Hepatocyte (in vitro differentiated cells): ENCODE data around the gene CAMKK2. TPM values are rescaled to one million over a fixed set of nuclear protein-coding genes. Genes with fewer than 3 reads are reported as not detected.

ENCODE experiments used
- DNase-seq: peaks from one replicate; pipeline ENCODE4 v3.0.0-alpha.2; 2016; ENCODE audit warnings: low spot score
- H2AFZ ChIP-seq: fragments of 200-600 bp; sonication (generic); 2 replicates; pipeline ENCODE4 v1.6.0; 2016; ENCODE audit warnings: antibody characterized with exemption, mild to moderate bottlenecking
- H3K27ac ChIP-seq: fragments of 200-600 bp; sonication (generic); 2 replicates; pipeline ENCODE4 v1.5.1; 2016; ENCODE audit warnings: mild to moderate bottlenecking
- H3K27me3 ChIP-seq: fragments of 200-600 bp; sonication (generic); 2 replicates; pipeline ENCODE4 v1.6.1; 2016
- H3K36me3 ChIP-seq: fragments of 200-600 bp; sonication (generic); replicated peaks from 2 replicates; pipeline ENCODE4 v1.5.1; 2016; ENCODE audit warnings: low read depth; ENCODE audit not compliant: insufficient read depth
- H3K4me1 ChIP-seq: fragments of 200-600 bp; sonication (generic); 2 replicates; pipeline ENCODE4 v1.5.1; 2016; ENCODE audit warnings: mild to moderate bottlenecking, moderate library complexity; ENCODE audit not compliant: insufficient read depth
- H3K4me2 ChIP-seq: fragments of 200-600 bp; sonication (generic); 2 replicates; pipeline ENCODE4 v1.6.0; 2016
- H3K4me3 ChIP-seq: fragments of 200-600 bp; sonication (generic); 2 replicates; pipeline ENCODE4 v1.5.1; 2016; ENCODE audit warnings: mild to moderate bottlenecking
- H3K79me2 ChIP-seq: fragments of 200-600 bp; sonication (generic); 2 replicates; pipeline ENCODE4 v1.6.0; 2017; ENCODE audit warnings: mild to moderate bottlenecking
- H3K9me2 ChIP-seq: fragments of 200-600 bp; sonication (generic); replicated peaks from 2 replicates; pipeline ENCODE4 v1.6.0; 2017; ENCODE audit warnings: mild to moderate bottlenecking; ENCODE audit not compliant: insufficient read depth
- H3K9me3 ChIP-seq: fragments of 200-600 bp; sonication (generic); 2 replicates; pipeline ENCODE4 v1.5.1; 2016; ENCODE audit warnings: low read depth, mild to moderate bottlenecking
- H4K20me1 ChIP-seq: fragments of 200-600 bp; sonication (generic); 2 replicates; pipeline ENCODE4 v1.6.0; 2016; ENCODE audit warnings: mild to moderate bottlenecking; ENCODE audit not compliant: insufficient read depth, poor library complexity, severe bottlenecking
- CTCF ChIP-seq: fragments of 200-600 bp; sonication (generic); IDR thresholded peaks from 2 replicates; pipeline ENCODE4 v1.5.1; 2016; ENCODE audit warnings: antibody characterized with exemption, mild to moderate bottlenecking; ENCODE audit not compliant: poor library complexity
- EZH2 ChIP-seq: fragments of 200-600 bp; sonication (generic); IDR thresholded peaks from 2 replicates; pipeline ENCODE4 v1.6.1; 2016; ENCODE audit warnings: antibody characterized with exemption, mild to moderate bottlenecking, borderline replicate concordance
- EZH2phosphoT487 ChIP-seq: fragments of 200-600 bp; sonication (generic); IDR thresholded peaks from one replicate; pipeline ENCODE4 v1.6.1; 2018; ENCODE audit warnings: antibody characterized with exemption, mild to moderate bottlenecking, low read depth, moderate library complexity; ENCODE audit not compliant: unreplicated experiment, severe bottlenecking
- WGBS: methylation state at CpG from one replicate; pipeline ENCODE4 v1.1.6; 2016; ENCODE audit warnings: low lambda C conversion rate; ENCODE audit errors: missing lambda C conversion rate; 5-methylcytosine and 5-hydroxymethylcytosine counted together
- polyA plus RNA-seq: library from polyadenylated mRNA; unstranded; fragments of >200 nt; fragmentation: Nextera tagmentation; extraction: Ambion mirVana; gene quantifications from 2 replicates; pipeline ENCODE4 v1.2.1, GENCODE V29; 2016
- total RNA-seq: library from RNA; depleted of rRNA; stranded (reverse); fragments of >200 nt; gene quantifications from 2 replicates; pipeline ENCODE4 v1.2.3, GENCODE V29; 2014

Gene CAMKK2
- total and polyA plus RNA-seq, 2 experiments from 2014 or later = 21.5 to 21.9 TPM

- H3K36me3 ChIP-seq = no peaks in the 10 kb centered on the region
- WGBS = 86% methylated on average over 1 of the region's 1 CpG
Measured at GRCh38 chr12:121267822-121268221, 28.7 kb downstream of the CAMKK2 start.

GRCh38 chr12:121264951-121265515, 31.5 kb downstream of the CAMKK2 start:
- Histone ChIP-seq H4K20me1 (no peaks in the 10 kb centered on the region), H3K4me3 (no peak overlapping the region), H2AFZ (no peak overlapping the region), H3K36me3 (no peaks in the 10 kb centered on the region), H3K4me2 (no peak overlapping the region), H3K79me2 (no peaks in the 10 kb centered on the region), H3K4me1 (no peaks in the 10 kb centered on the region), H3K9me3 (no peaks in the 10 kb centered on the region), H3K27ac (no peak overlapping the region), H3K27me3 (no peaks in the 10 kb centered on the region), H3K9me2 (no peaks in the 10 kb centered on the region)
- no peak for TF ChIP-seq EZH2phosphoT487
- TF ChIP-seq EZH2 = no peak
- TF ChIP-seq CTCF = no peak
- DNase-seq = no peak
- 92% methylated on average over 10 of the region's 10 CpGs for WGBS

More at GRCh38 chr12:121267822-121268221, 28.7 kb downstream of the CAMKK2 start:
- no peak for TF ChIP-seq EZH2phosphoT487
- no peaks in the 10 kb centered on the region for H3K4me1 ChIP-seq
- H4K20me1 ChIP-seq = no peaks in the 10 kb centered on the region
- H3K27me3 ChIP-seq = no peaks in the 10 kb centered on the region
- H3K9me3 ChIP-seq = no peaks in the 10 kb centered on the region
- no peaks in the 10 kb centered on the region for H3K9me2 ChIP-seq
- no peaks in the 10 kb centered on the region for H3K79me2 ChIP-seq
- H3K27ac ChIP-seq = no peak overlapping the region
- no peak for DNase-seq
- H2AFZ ChIP-seq = no peak overlapping the region
- no peak overlapping the region for H3K4me3 ChIP-seq
- H3K4me2 ChIP-seq = no peak overlapping the region

- Histone ChIP-seq H3K4me2 (no peak overlapping the region), H3K27ac (no peak overlapping the region), H2AFZ (no peak overlapping the region), H3K9me2 (no peaks in the 10 kb centered on the region), H3K36me3 (no peaks in the 10 kb centered on the region), H4K20me1 (no peaks in the 10 kb centered on the region), H3K4me3 (no peak overlapping the region), H3K27me3 (no peaks in the 10 kb centered on the region), H3K9me3 (no peaks in the 10 kb centered on the region), H3K79me2 (no peaks in the 10 kb centered on the region), H3K4me1 (no peaks in the 10 kb centered on the region)
- DNase-seq = no peak
- 91% methylated on average over 8 of the region's 8 CpGs for WGBS
- no peak for TF ChIP-seq EZH2phosphoT487
- no peak for TF ChIP-seq EZH2
- TF ChIP-seq CTCF = no peak
Measured at GRCh38 chr12:121264135-121264534, 32.4 kb downstream of the CAMKK2 start.

GRCh38 chr12:121263206-121263935, 33.1 kb downstream of the CAMKK2 start:
- no peaks in the 10 kb centered on the region for H3K9me3 ChIP-seq
- H2AFZ ChIP-seq = no peak overlapping the region
- 92% methylated on average over 10 of the region's 10 CpGs for WGBS
- no peaks in the 10 kb centered on the region for H3K27me3 ChIP-seq
- H4K20me1 ChIP-seq = no peaks in the 10 kb centered on the region
- no peaks in the 10 kb centered on the region for H3K4me1 ChIP-seq
- no peak for TF ChIP-seq EZH2phosphoT487
- no peak for TF ChIP-seq CTCF
- TF ChIP-seq EZH2 = no peak
- no peak overlapping the region for H3K4me2 ChIP-seq
- H3K79me2 ChIP-seq = no peaks in the 10 kb centered on the region
- no peaks in the 10 kb centered on the region for H3K36me3 ChIP-seq
- no peaks in the 10 kb centered on the region for H3K9me2 ChIP-seq
- H3K4me3 ChIP-seq = no peak overlapping the region
- no peak for DNase-seq
- no peak overlapping the region for H3K27ac ChIP-seq
